Heart left ventricle (tissue), 16 donors: Measurements from ENCODE around the gene RSRC2. TPM values are rescaled to one million over a fixed set of nuclear protein-coding genes. Genes with fewer than 3 reads are reported as not detected.

Experiments used
- ATAC-seq, 4 donors: fragments of 200-7000 bp; cut with Tn5 transposase; one replicate each; pipeline ENCODE4 v1.9.1; 2020 to 2022; ENCODE audit warnings: moderate library complexity in 4 of 4, mild to moderate bottlenecking in 3 of 4, moderate number of reproducible peaks in 1 of 4
- DNase-seq, 5 donors: peaks; one replicate each; pipeline ENCODE4 v3.0.0-alpha.2; 2020
- H3K27ac ChIP-seq, 12 donors: fragments of 200-600 bp; sonication (generic) in 4 of 12; one replicate each; pipeline versions ENCODE4 v1.5.0 to v1.8.0; 2016 to 2022; ENCODE audit warnings: mild to moderate bottlenecking in 2 of 12
- H3K27me3 ChIP-seq, 9 donors: fragments of 200-600 bp; sonication (generic) in 2 of 9; one replicate each; pipeline versions ENCODE4 v1.5.1 to v1.8.0; 2016 to 2022; ENCODE audit warnings: mild to moderate bottlenecking in 3 of 9
- H3K36me3 ChIP-seq, 9 donors: fragments of 200-600 bp; sonication (generic) in 2 of 9; one replicate each; pipeline versions ENCODE4 v1.5.0 to v1.8.0; 2018 to 2022; ENCODE audit warnings: mild to moderate bottlenecking in 2 of 9
- H3K4me1 ChIP-seq, 12 donors: fragments of 200-600 bp; sonication (generic) in 4 of 12; one replicate each; pipeline versions ENCODE4 v1.5.0 to v1.8.0; 2016 to 2022; ENCODE audit warnings: mild to moderate bottlenecking in 3 of 12
- H3K4me3 ChIP-seq, 12 donors: fragments of 200-600 bp; sonication (generic) in 4 of 12; one replicate each; pipeline versions ENCODE4 v1.5.0 to v1.8.0; 2017 to 2022; ENCODE audit warnings: mild to moderate bottlenecking in 9 of 12, moderate library complexity in 4 of 12
- H3K9me3 ChIP-seq, 12 donors: fragments of 200-600 bp; sonication (generic) in 4 of 12; one replicate each; pipeline versions ENCODE4 v1.5.0 to v1.8.0; 2016 to 2022; ENCODE audit warnings: mild to moderate bottlenecking in 1 of 12
- CTCF ChIP-seq, 12 donors: fragments of 200-600 bp; sonication (generic) in 4 of 12; IDR thresholded peaks; one replicate each; pipeline versions ENCODE4 v1.5.0 to v1.8.0; 2018 to 2022; ENCODE audit warnings: antibody characterized with exemption in 12 of 12, mild to moderate bottlenecking in 5 of 12
- POLR2A ChIP-seq, 2 donors: fragments of 450-650 bp; IDR thresholded peaks; one replicate each; pipeline ENCODE4 v1.6.1; 2017; ENCODE audit warnings: antibody characterized with exemption in 2 of 2, mild to moderate bottlenecking in 2 of 2, moderate library complexity in 2 of 2
- WGBS, 4 donors: extraction: QIAGEN DNeasy Blood & Tissue Kit in 2 of 4; methylation state at CpG; one replicate each; pipeline versions ENCODE4 v1.1.5 to v1.1.7; 2013 to 2018; 5-methylcytosine and 5-hydroxymethylcytosine counted together
- intact Hi-C, 10 donors: fragments of 100-400 bp; cut with DNase I; formaldehyde crosslinking; loops; one replicate each; pipeline versions ENCODE4 v1.11.1 to v1.14.2; 2022
- polyA plus RNA-seq, 2 donors: library from polyadenylated mRNA; stranded (reverse); fragments of 200-250 nt; gene quantifications; one replicate each; pipeline ENCODE4 v1.2.3, GENCODE V29; 2013
- total RNA-seq, 9 donors: library from RNA; depleted of rRNA in 2 of 9; stranded (reverse); fragments of >200 nt in 2 of 9; fragmentation: NEBNext Ultra II Directional in 3 of 9; extraction: Animal tissue kit (Norgen Biotek cat#: 25700) in 3 of 9; gene quantifications; one replicate each; pipeline versions ENCODE4 v1.1.0 to v1.2.4, GENCODE V29; 2016 to 2023
- donor health status: ischemic (EF 13 %, LVEDD 7.1; RV severe dilation, severe dysfunction).
- donor health status: healthy with polysubstance abuse.
- donor health status: DM: no; HTN: yes; CAD: no.
- donor health status: DM: no; HTN: no; CAD: no.
- donor health status: ischemic (EF 25% LVEDD 6.9; RV normal size, moderate dysfunction).
- donor health status: ischemic (EF 25% LVEDD 5.7; RV mildly dilated, moderate dysfunction).
- donor health status: healthy.
- donor health status: DM: yes; HTN: yes; CAD: no.
- donor health status: ischemic (EF 35%, LVEDD 5.7; RV mildly dilated, moderate dysfunction).
- donor health status: nonischemic (EF 11% LVEDD 7.7; RV severe dilation, severe dysfunction).
- donor health status: DM: yes; HTN: yes; CAD: no.
- donor health status: PGD.
- donor health status: ischemic (EF 29% LVEDD 5.4; RV normal size, mild dysfunction).
- donor health status: nonischemic (EF 23%, LVEDD 6.1; RV moderate dilation, normal function).

Gene RSRC2
- total and polyA plus RNA-seq, 11 donors = 31.1 to 46.5 (median 35.3) TPM

- WGBS, 4 donors = 91 to 96% (median 92%) methylated on average over 2 of the region's 2 CpGs
Observed at GRCh38 chr12:122533856-122534255, 7.1 kb upstream of the RSRC2 start.

GRCh38 chr12:122528992-122529391 lies 2.3 kb upstream of the RSRC2 start:
- Histone ChIP-seq H3K4me1 (peaks cover 6 to 26% (median 21%) of the 10 kb centered on the region in 12 donors), H3K4me3 (no peak overlapping the region), H3K27ac (no peak overlapping the region), H3K9me3 (no peaks in the 10 kb centered on the region), H3K27me3 (no peaks in the 10 kb centered on the region), H3K36me3 (peaks cover 0 to 26% (median 9%) of the 10 kb centered on the region in 9 donors)
- no peak for DNase-seq
- no peak for ATAC-seq
- WGBS, 4 donors = 95 to 98% (median 97%) methylated on average over 6 of the region's 6 CpGs
- intact Hi-C loops = loop anchor here in 2 of 10 donors (5.0 to 10.0 kb wide), 2 partner anchors 223 to 226 kb away; partner anchors contain the start of gene DENR (in 2 of the 2)
- no peak for TF ChIP-seq CTCF (IDR thresholded peaks at IDR 0.05)
- TF ChIP-seq POLR2A (IDR thresholded peaks at IDR 0.05) = no peak

More at GRCh38 chr12:122533856-122534255, 7.1 kb upstream of the RSRC2 start:
- no peak overlapping the region for H3K27ac ChIP-seq
- DNase-seq (no peak), ATAC-seq (peak in 1 of 4 donors; percentile 60)
- no peak for TF ChIP-seq CTCF (IDR thresholded peaks at IDR 0.05)
- no peak for TF ChIP-seq POLR2A (IDR thresholded peaks at IDR 0.05)
- no peaks in the 10 kb centered on the region for H3K9me3 ChIP-seq
- intact Hi-C loops = loop anchor here in 1 of 10 donors (10.0 kb wide), 1 partner anchor 211 kb away; no protein-coding TSS in a partner anchor
- H3K4me1 ChIP-seq = no peaks in the 10 kb centered on the region
- peaks cover 0 to 51% (median 0%) of the 10 kb centered on the region in 9 donors for H3K36me3 ChIP-seq
- H3K4me3 ChIP-seq = no peak overlapping the region
- H3K27me3 ChIP-seq = no peaks in the 10 kb centered on the region

- 90 to 96% (median 95%) methylated on average over 7 of the region's 7 CpGs for WGBS, 4 donors
- ATAC-seq (no peak), DNase-seq (no peak)
- TF ChIP-seq POLR2A (IDR thresholded peaks at IDR 0.05) = no peak
- TF ChIP-seq CTCF (IDR thresholded peaks at IDR 0.05) = no peak
- Histone ChIP-seq H3K36me3 (peaks cover 0 to 30% (median 9%) of the 10 kb centered on the region in 9 donors), H3K4me1 (peaks cover 6 to 30% (median 25%) of the 10 kb centered on the region in 12 donors), H3K27ac (no peak overlapping the region), H3K27me3 (no peaks in the 10 kb centered on the region), H3K9me3 (no peaks in the 10 kb centered on the region), H3K4me3 (no peak overlapping the region)
- intact Hi-C loops = loop anchor here in 2 of 10 donors (5.0 to 10.0 kb wide), 2 partner anchors 224 to 226 kb away; partner anchors contain the start of gene DENR (in 2 of the 2)
Observed at GRCh38 chr12:122528582-122528981, 1.8 kb upstream of the RSRC2 start.

- Histone ChIP-seq H3K4me1 (peaks cover 10 to 41% (median 35%) of the 10 kb centered on the region in 12 donors), H3K27me3 (no peaks in the 10 kb centered on the region), H3K4me3 (peak overlapping the region; percentile 30 to 92 (median 76)), H3K36me3 (peaks cover 0 to 31% (median 9%) of the 10 kb centered on the region in 9 donors), H3K27ac (peak overlapping the region in 10 of 12 donors; percentile 4 to 100 (median 95)), H3K9me3 (no peaks in the 10 kb centered on the region)
- DNase-seq (no peak), ATAC-seq (no peak)
- intact Hi-C loops = loop anchor here in 3 of 10 donors (1.0 to 10.0 kb wide), 4 partner anchors 27 to 227 kb away; partner anchors contain the start of genes DENR (in 3 of the 3) and ZCCHC8 (in 2 of the 3)
- WGBS, 4 donors = 0 to 1% (median 1%) methylated on average over 21 of the region's 21 CpGs
- TF ChIP-seq CTCF (IDR thresholded peaks at IDR 0.05) (no peak), POLR2A (IDR thresholded peaks at IDR 0.05) (no peak)
Observed at GRCh38 chr12:122527478-122527944, 775 bp upstream of the RSRC2 start.
